ENCODE data around the gene ASB7.
"Not testable (repeated sequence)": the region's sequence is repeated elsewhere in the genome, so short reads cannot be mapped to it uniquely, and the experiment has no call there.

The ASB7 gene

GRCh38 chr15:100602064-100602822 is at the start of gene ASB7, which contains the start of gene LINS1:
ASB7 (plus strand) TSS chr15:100602589; CDS start chr15:100612217, 9,628 bp downstream.
LINS1 (minus strand) TSS chr15:100602184; CDS start chr15:100580842, 21,342 bp downstream.
- DNase-seq: peak; percentile 100

- DNase-seq: no peak
These were observed 48.9 kb upstream of the ASB7 start for GRCh38 chr15:100553468-100553867.

GRCh38 chr15:100558771-100559254 is 43.6 kb upstream of the ASB7 start:
- DNase-seq: no peak

- DNase-seq: peak; percentile 9
These were observed 43.1 kb upstream of the ASB7 start for GRCh38 chr15:100559330-100559729.

GRCh38 chr15:100560323-100560722 is 42.1 kb upstream of the ASB7 start:
- no peak for DNase-seq

- DNase-seq: no peak
These were observed 36.8 kb upstream of the ASB7 start for GRCh38 chr15:100565591-100565990.

GRCh38 chr15:100566850-100567628 is 35.4 kb upstream of the ASB7 start:
- DNase-seq: no peak

- DNase-seq: no peak
These were observed 33.0 kb upstream of the ASB7 start for GRCh38 chr15:100569391-100569790.

- DNase-seq: no peak
These were observed 32.1 kb upstream of the ASB7 start for GRCh38 chr15:100570275-100570674.

GRCh38 chr15:100570735-100571313 is 31.6 kb upstream of the ASB7 start:
- DNase-seq: no peak

GRCh38 chr15:100571592-100572167 is 30.7 kb upstream of the ASB7 start:
- DNase-seq: no peak

GRCh38 chr15:100572362-100572983 is 29.9 kb upstream of the ASB7 start:
- no peak for DNase-seq

GRCh38 chr15:100573526-100573925 is 28.9 kb upstream of the ASB7 start:
- no peak for DNase-seq

- DNase-seq: no peak
These were observed 22.0 kb upstream of the ASB7 start for GRCh38 chr15:100580414-100580813.

- peak; percentile 14 for DNase-seq
These were observed 13.6 kb upstream of the ASB7 start for GRCh38 chr15:100588638-100589242.

- DNase-seq: not testable (repeated sequence)
These were observed 11.2 kb upstream of the ASB7 start for GRCh38 chr15:100591163-100591562.

GRCh38 chr15:100591835-100592234 is 10.6 kb upstream of the ASB7 start:
- no peak for DNase-seq

- peak; percentile 46 for DNase-seq
These were observed 9.5 kb upstream of the ASB7 start for GRCh38 chr15:100592898-100593297.

- no peak for DNase-seq
These were observed 9.0 kb upstream of the ASB7 start for GRCh38 chr15:100593431-100593830.

GRCh38 chr15:100595964-100596363 is 6.4 kb upstream of the ASB7 start:
- no peak for DNase-seq

GRCh38 chr15:100596792-100597191 is 5.6 kb upstream of the ASB7 start:
- DNase-seq: no peak

- DNase-seq: no peak
These were observed 4.5 kb upstream of the ASB7 start for GRCh38 chr15:100597862-100598261.
